ENCODE measurements around the gene ERGIC2.
"Not testable (repeated sequence)": the region's sequence is repeated elsewhere in the genome, so short reads cannot be mapped to it uniquely, and the experiment has no call there.

ERGIC2 gene

DNA sequence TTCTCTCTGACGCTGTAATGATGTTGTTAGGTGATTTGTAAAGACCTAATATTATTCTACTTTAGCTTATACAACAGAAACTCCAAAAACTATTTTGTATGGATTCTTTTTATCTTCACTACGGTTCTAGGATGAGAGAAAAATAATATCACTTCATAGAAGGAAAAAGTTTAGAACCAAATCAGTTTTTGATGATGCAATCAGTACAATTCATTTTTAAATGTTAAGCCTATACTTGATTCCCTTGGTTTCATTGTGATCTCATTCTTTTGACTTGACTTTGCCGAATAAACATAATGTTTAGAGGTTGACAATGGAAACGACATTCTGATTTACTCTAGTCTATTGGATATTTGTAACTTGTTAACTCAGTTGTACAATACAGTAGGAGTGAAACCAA, 24.6 kb upstream of the ERGIC2 start:
- no peak overlapping the region for H3K27ac ChIP-seq (ENCODE audit: low read length)
- peaks cover 0 to 2% of the 10 kb centered on the region in 2 donors for H3K27me3 ChIP-seq (ENCODE audit: control insufficient read depth in 1 of 2, insufficient read depth in 2 of 2, low read length in 2 of 2)
- no peaks in the 10 kb centered on the region for H3K9me3 ChIP-seq (ENCODE audit: control insufficient read depth in 2 of 2, low read length in 2 of 2)
- no peak overlapping the region for H3K9ac ChIP-seq (ENCODE audit: low read length in 2 of 2)
- no peaks in the 10 kb centered on the region for H3K36me3 ChIP-seq (ENCODE audit: control insufficient read depth in 2 of 2, insufficient read depth in 2 of 2, low read length in 2 of 2)
- no peak overlapping the region for H3K4me3 ChIP-seq (ENCODE audit: low read length in 2 of 2)
- no peaks in the 10 kb centered on the region for H3K4me1 ChIP-seq (ENCODE audit: control insufficient read depth, insufficient read depth, low read length)

DNA sequence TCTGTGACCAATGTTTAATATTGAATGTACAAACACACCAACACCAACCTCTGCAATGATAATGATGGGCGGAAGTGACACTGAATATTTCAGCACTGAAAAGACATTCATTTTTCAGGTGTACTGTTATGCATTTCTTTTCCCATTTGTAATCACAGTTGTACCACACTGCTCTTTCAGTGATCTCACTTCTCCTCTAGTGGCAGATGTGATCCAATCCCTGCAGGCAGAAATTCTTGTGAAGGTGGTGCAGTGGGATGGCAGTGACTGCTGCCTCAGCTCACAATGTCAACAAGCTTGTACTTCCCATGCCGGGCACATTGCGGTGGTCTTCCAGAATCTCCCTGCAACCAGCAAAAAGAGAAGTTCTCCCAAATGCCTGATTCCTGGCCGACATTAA, 23.0 kb upstream of the ERGIC2 start:
- Histone ChIP-seq H3K9me3 (ENCODE audit: control insufficient read depth in 2 of 2, low read length in 2 of 2) (no peaks in the 10 kb centered on the region), H3K27me3 (ENCODE audit: control insufficient read depth in 1 of 2, insufficient read depth in 2 of 2, low read length in 2 of 2) (peaks cover 0 to 2% of the 10 kb centered on the region in 2 donors)

GRCh38 chr12:29402437-29402836, 21.5 kb upstream of the ERGIC2 start:
- H3K4me3 ChIP-seq (ENCODE audit: low read length in 2 of 2), result no peak overlapping the region
- H3K9me3 ChIP-seq (ENCODE audit: control insufficient read depth in 2 of 2, low read length in 2 of 2), result no peaks in the 10 kb centered on the region
- H3K27ac ChIP-seq (ENCODE audit: low read length), result no peak overlapping the region
- no peaks in the 10 kb centered on the region for H3K36me3 ChIP-seq (ENCODE audit: control insufficient read depth in 2 of 2, insufficient read depth in 2 of 2, low read length in 2 of 2)
- H3K27me3 ChIP-seq (ENCODE audit: control insufficient read depth in 1 of 2, insufficient read depth in 2 of 2, low read length in 2 of 2), result peaks cover 0 to 2% of the 10 kb centered on the region in 2 donors
- H3K9ac ChIP-seq (ENCODE audit: low read length in 2 of 2), result no peak overlapping the region
- H3K4me1 ChIP-seq (ENCODE audit: control insufficient read depth, insufficient read depth, low read length), result no peaks in the 10 kb centered on the region

More for the DNA sequence above, 23.0 kb upstream of the ERGIC2 start:
- no peaks in the 10 kb centered on the region for H3K4me1 ChIP-seq (ENCODE audit: control insufficient read depth, insufficient read depth, low read length)
- no peaks in the 10 kb centered on the region for H3K36me3 ChIP-seq (ENCODE audit: control insufficient read depth in 2 of 2, insufficient read depth in 2 of 2, low read length in 2 of 2)
- no peak overlapping the region for H3K27ac ChIP-seq (ENCODE audit: low read length)
- no peak overlapping the region for H3K9ac ChIP-seq (ENCODE audit: low read length in 2 of 2)
- H3K4me3 ChIP-seq (ENCODE audit: low read length in 2 of 2), result no peak overlapping the region

- Histone ChIP-seq H3K9ac (ENCODE audit: low read length in 2 of 2) (no peak overlapping the region), H3K4me1 (ENCODE audit: control insufficient read depth, insufficient read depth, low read length) (no peaks in the 10 kb centered on the region), H3K27ac (ENCODE audit: low read length) (no peak overlapping the region), H3K36me3 (ENCODE audit: control insufficient read depth in 2 of 2, insufficient read depth in 2 of 2, low read length in 2 of 2) (no peaks in the 10 kb centered on the region), H3K4me3 (ENCODE audit: low read length in 2 of 2) (no peak overlapping the region), H3K27me3 (ENCODE audit: control insufficient read depth in 1 of 2, insufficient read depth in 2 of 2, low read length in 2 of 2) (no peaks in the 10 kb centered on the region), H3K9me3 (ENCODE audit: control insufficient read depth in 2 of 2, low read length in 2 of 2) (no peaks in the 10 kb centered on the region)
Measured at GRCh38 chr12:29398495-29398894, 17.5 kb upstream of the ERGIC2 start.

DNA sequence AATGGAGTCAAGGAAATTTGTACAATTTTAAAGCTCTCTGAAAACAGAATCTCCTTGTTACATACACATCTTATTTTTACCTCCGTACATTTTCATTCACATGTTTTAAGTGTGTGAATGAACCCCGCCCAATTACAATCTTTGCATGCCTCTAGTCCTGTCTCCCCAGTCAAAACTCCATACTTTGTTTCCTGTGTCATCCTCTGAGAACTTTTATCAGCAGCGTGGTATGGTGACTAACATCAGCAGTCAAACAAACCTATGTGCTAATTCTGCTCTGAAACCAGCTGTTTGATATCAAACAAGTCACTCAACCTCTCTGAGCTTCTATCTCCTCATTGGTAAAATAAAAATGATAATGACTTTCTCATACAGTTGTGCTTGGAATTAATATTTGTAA, 15.8 kb upstream of the ERGIC2 start:
- H3K4me1 ChIP-seq (ENCODE audit: control insufficient read depth, insufficient read depth, low read length), result no peaks in the 10 kb centered on the region
- no peaks in the 10 kb centered on the region for H3K27me3 ChIP-seq (ENCODE audit: control insufficient read depth in 1 of 2, insufficient read depth in 2 of 2, low read length in 2 of 2)
- H3K36me3 ChIP-seq (ENCODE audit: control insufficient read depth in 2 of 2, insufficient read depth in 2 of 2, low read length in 2 of 2), result no peaks in the 10 kb centered on the region
- no peak overlapping the region for H3K27ac ChIP-seq (ENCODE audit: low read length)
- no peak overlapping the region for H3K4me3 ChIP-seq (ENCODE audit: low read length in 2 of 2)
- no peaks in the 10 kb centered on the region for H3K9me3 ChIP-seq (ENCODE audit: control insufficient read depth in 2 of 2, low read length in 2 of 2)
- H3K9ac ChIP-seq (ENCODE audit: low read length in 2 of 2), result no peak overlapping the region

- no peaks in the 10 kb centered on the region for H3K36me3 ChIP-seq (ENCODE audit: control insufficient read depth in 2 of 2, insufficient read depth in 2 of 2, low read length in 2 of 2)
- H3K9ac ChIP-seq (ENCODE audit: low read length in 2 of 2), result no peak overlapping the region
- H3K4me1 ChIP-seq (ENCODE audit: control insufficient read depth, insufficient read depth, low read length), result no peaks in the 10 kb centered on the region
- H3K4me3 ChIP-seq (ENCODE audit: low read length in 2 of 2), result no peak overlapping the region
- H3K9me3 ChIP-seq (ENCODE audit: control insufficient read depth in 2 of 2, low read length in 2 of 2), result no peaks in the 10 kb centered on the region
- H3K27me3 ChIP-seq (ENCODE audit: control insufficient read depth in 1 of 2, insufficient read depth in 2 of 2, low read length in 2 of 2), result no peaks in the 10 kb centered on the region
- H3K27ac ChIP-seq (ENCODE audit: low read length), result no peak overlapping the region
Measured at GRCh38 chr12:29395356-29395755, 14.4 kb upstream of the ERGIC2 start.

GRCh38 chr12:29390419-29390818, 9.4 kb upstream of the ERGIC2 start:
- not testable (repeated sequence) for H3K4me1 ChIP-seq (ENCODE audit: control insufficient read depth, insufficient read depth, low read length); H3K4me3 ChIP-seq (ENCODE audit: low read length in 2 of 2); H3K9ac ChIP-seq (ENCODE audit: low read length in 2 of 2); H3K36me3 ChIP-seq (ENCODE audit: control insufficient read depth in 2 of 2, insufficient read depth in 2 of 2, low read length in 2 of 2); H3K9me3 ChIP-seq (ENCODE audit: control insufficient read depth in 2 of 2, low read length in 2 of 2); H3K27me3 ChIP-seq (ENCODE audit: control insufficient read depth in 1 of 2, insufficient read depth in 2 of 2, low read length in 2 of 2); H3K27ac ChIP-seq (ENCODE audit: low read length)

- Histone ChIP-seq H3K9me3 (ENCODE audit: control insufficient read depth in 2 of 2, low read length in 2 of 2) (no peaks in the 10 kb centered on the region), H3K4me1 (ENCODE audit: control insufficient read depth, insufficient read depth, low read length) (no peaks in the 10 kb centered on the region), H3K4me3 (ENCODE audit: low read length in 2 of 2) (no peak overlapping the region), H3K36me3 (ENCODE audit: control insufficient read depth in 2 of 2, insufficient read depth in 2 of 2, low read length in 2 of 2) (no peaks in the 10 kb centered on the region), H3K9ac (ENCODE audit: low read length in 2 of 2) (no peak overlapping the region), H3K27ac (ENCODE audit: low read length) (no peak overlapping the region), H3K27me3 (ENCODE audit: control insufficient read depth in 1 of 2, insufficient read depth in 2 of 2, low read length in 2 of 2) (no peaks in the 10 kb centered on the region)
Measured at GRCh38 chr12:29389295-29389919, 8.4 kb upstream of the ERGIC2 start.

GRCh38 chr12:29386084-29386680, 5.2 kb upstream of the ERGIC2 start:
- not testable (repeated sequence) for H3K9me3 ChIP-seq (ENCODE audit: control insufficient read depth in 2 of 2, low read length in 2 of 2); H3K36me3 ChIP-seq (ENCODE audit: control insufficient read depth in 2 of 2, insufficient read depth in 2 of 2, low read length in 2 of 2); H3K9ac ChIP-seq (ENCODE audit: low read length in 2 of 2); H3K4me1 ChIP-seq (ENCODE audit: control insufficient read depth, insufficient read depth, low read length); H3K27me3 ChIP-seq (ENCODE audit: control insufficient read depth in 1 of 2, insufficient read depth in 2 of 2, low read length in 2 of 2); H3K4me3 ChIP-seq (ENCODE audit: low read length in 2 of 2); H3K27ac ChIP-seq (ENCODE audit: low read length)

DNA sequence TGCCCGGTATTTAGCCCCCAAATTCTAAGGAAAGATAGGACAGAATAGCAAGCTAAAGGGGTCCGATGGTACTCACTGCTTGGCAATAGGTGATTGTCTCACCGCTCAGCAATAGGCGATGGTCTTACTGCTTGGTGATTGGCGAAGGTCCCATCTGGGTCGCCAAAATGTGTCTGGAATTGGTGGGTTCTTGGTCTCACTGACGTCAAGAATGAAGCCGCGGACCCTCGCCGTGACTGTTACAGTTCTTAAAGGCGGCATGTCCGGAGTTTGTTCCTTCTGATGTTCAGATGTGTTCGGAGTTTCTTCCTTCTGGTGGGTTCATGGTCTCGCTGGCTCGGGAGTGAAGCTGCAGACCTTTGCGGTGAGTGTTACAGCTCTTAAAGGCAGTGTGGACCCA, 4.2 kb upstream of the ERGIC2 start:
- not testable (repeated sequence) for H3K4me1 ChIP-seq (ENCODE audit: control insufficient read depth, insufficient read depth, low read length); H3K27ac ChIP-seq (ENCODE audit: low read length); H3K9me3 ChIP-seq (ENCODE audit: control insufficient read depth in 2 of 2, low read length in 2 of 2); H3K36me3 ChIP-seq (ENCODE audit: control insufficient read depth in 2 of 2, insufficient read depth in 2 of 2, low read length in 2 of 2); H3K4me3 ChIP-seq (ENCODE audit: low read length in 2 of 2); H3K27me3 ChIP-seq (ENCODE audit: control insufficient read depth in 1 of 2, insufficient read depth in 2 of 2, low read length in 2 of 2); H3K9ac ChIP-seq (ENCODE audit: low read length in 2 of 2)

DNA sequence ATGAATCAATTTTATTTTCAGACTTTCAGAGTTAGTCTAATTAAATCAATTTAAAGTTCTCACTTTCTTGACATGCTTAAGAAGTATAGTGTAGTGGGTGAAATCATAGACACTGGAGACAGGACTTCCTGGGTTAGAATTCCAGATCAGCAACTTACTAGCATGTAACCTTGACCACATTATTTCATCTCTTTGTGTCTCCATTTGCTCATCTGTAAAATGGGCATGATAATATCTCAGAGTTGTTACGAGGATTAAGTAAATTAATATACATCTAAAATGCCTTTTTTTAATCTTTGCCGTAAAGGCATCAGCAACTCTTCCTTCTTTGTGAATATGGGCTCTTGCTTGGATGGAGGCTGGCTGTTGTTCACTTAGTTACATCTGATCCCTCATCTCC, 1.3 kb upstream of the ERGIC2 start:
- Histone ChIP-seq H3K4me1 (ENCODE audit: control insufficient read depth, insufficient read depth, low read length) (peaks cover 6% of the 10 kb centered on the region), H3K9ac (ENCODE audit: low read length in 2 of 2) (no peak overlapping the region), H3K4me3 (ENCODE audit: low read length in 2 of 2) (no peak overlapping the region), H3K9me3 (ENCODE audit: control insufficient read depth in 2 of 2, low read length in 2 of 2) (no peaks in the 10 kb centered on the region), H3K36me3 (ENCODE audit: control insufficient read depth in 2 of 2, insufficient read depth in 2 of 2, low read length in 2 of 2) (peaks cover 0 to 4% of the 10 kb centered on the region in 2 donors), H3K27ac (ENCODE audit: low read length) (no peak overlapping the region), H3K27me3 (ENCODE audit: control insufficient read depth in 1 of 2, insufficient read depth in 2 of 2, low read length in 2 of 2) (no peaks in the 10 kb centered on the region)
